Measurements from ENCODE around the gene TPM4. TPM values are rescaled to one million over a fixed set of nuclear protein-coding genes. Genes with fewer than 3 reads are reported as not detected.

Gene TPM4
- polyA plus RNA-seq, 1 donor from 2014 or later = 119 TPM

GRCh38 chr19:16100524-16100923, 24.2 kb downstream of the TPM4 start:
- Histone ChIP-seq H2AFZ (ENCODE audit: low read depth, low read length) (no peak overlapping the region), H3K27me3 (ENCODE audit: insufficient read depth, low read depth, low read length) (no peaks in the 10 kb centered on the region), H3K79me2 (replicated peaks; ENCODE audit: insufficient read depth, low read length) (no peaks in the 10 kb centered on the region), H3K4me3 (ENCODE audit: low read length) (no peak overlapping the region), H4K20me1 (ENCODE audit: insufficient read depth) (no peaks in the 10 kb centered on the region), H3K27ac (ENCODE audit: low read length) (no peak overlapping the region), H3K4me2 (ENCODE audit: low read length) (no peak overlapping the region), H3K36me3 (ENCODE audit: insufficient read depth, low read length) (no peaks in the 10 kb centered on the region), H3K9me3 (ENCODE audit: low read length) (no peaks in the 10 kb centered on the region), H3K9ac (ENCODE audit: low read length) (no peak overlapping the region), H3F3A (ENCODE audit: insufficient read depth, low read length, poor library complexity, severe bottlenecking) (no peaks in the 10 kb centered on the region), H3K9me2 (ENCODE audit: insufficient read depth, low read length) (no peaks in the 10 kb centered on the region)
- no peak for TF ChIP-seq MXI1 (conservative IDR thresholded peaks at IDR 0.05; ENCODE audit: poor library complexity, severe bottlenecking)

GRCh38 chr19:16104722-16105121, 28.4 kb downstream of the TPM4 start:
- no peak overlapping the region for H3K9ac ChIP-seq (ENCODE audit: low read length)
- no peak overlapping the region for H3K27ac ChIP-seq (ENCODE audit: low read length)
- H3K9me3 ChIP-seq (ENCODE audit: low read length) = no peaks in the 10 kb centered on the region
- no peaks in the 10 kb centered on the region for H3K9me2 ChIP-seq (ENCODE audit: insufficient read depth, low read length)
- H3K27me3 ChIP-seq (ENCODE audit: insufficient read depth, low read depth, low read length) = no peaks in the 10 kb centered on the region
- H3K36me3 ChIP-seq (ENCODE audit: insufficient read depth, low read length) = no peaks in the 10 kb centered on the region
- no peaks in the 10 kb centered on the region for H3K79me2 ChIP-seq (replicated peaks; ENCODE audit: insufficient read depth, low read length)
- TF ChIP-seq POLR2AphosphoS5 (IDR thresholded peaks at IDR 0.05) (no peak), TAF1 (IDR thresholded peaks at IDR 0.05; ENCODE audit: low read depth) (no peak), REST (IDR thresholded peaks at IDR 0.05; ENCODE audit: borderline replicate concordance) (no peak), CTCF (IDR thresholded peaks at IDR 0.05; ENCODE audit: poor library complexity, severe bottlenecking) (no peak), RAD21 (conservative IDR thresholded peaks at IDR 0.05) (no peak), MXI1 (conservative IDR thresholded peaks at IDR 0.05; ENCODE audit: poor library complexity, severe bottlenecking) (no peak), SMC3 (conservative IDR thresholded peaks at IDR 0.05; ENCODE audit: poor library complexity) (no peak)
- no peak overlapping the region for H3K4me2 ChIP-seq (ENCODE audit: low read length)
- H2AFZ ChIP-seq (ENCODE audit: low read depth, low read length) = no peak overlapping the region
- H4K20me1 ChIP-seq (ENCODE audit: insufficient read depth) = no peaks in the 10 kb centered on the region
- no peaks in the 10 kb centered on the region for H3F3A ChIP-seq (ENCODE audit: insufficient read depth, low read length, poor library complexity, severe bottlenecking)
- no peak overlapping the region for H3K4me3 ChIP-seq (ENCODE audit: low read length)

GRCh38 chr19:16106121-16106520, 29.8 kb downstream of the TPM4 start:
- no peaks in the 10 kb centered on the region for H3K27me3 ChIP-seq (ENCODE audit: insufficient read depth, low read depth, low read length)
- no peak overlapping the region for H3K4me3 ChIP-seq (ENCODE audit: low read length)
- H3K36me3 ChIP-seq (ENCODE audit: insufficient read depth, low read length) = no peaks in the 10 kb centered on the region
- no peak for TF ChIP-seq EP300 (conservative IDR thresholded peaks at IDR 0.05; ENCODE audit: poor library complexity, severe bottlenecking)
- TF ChIP-seq MXI1 (conservative IDR thresholded peaks at IDR 0.05; ENCODE audit: poor library complexity, severe bottlenecking) = no peak
- no peak for TF ChIP-seq TAF1 (IDR thresholded peaks at IDR 0.05; ENCODE audit: low read depth)
- no peaks in the 10 kb centered on the region for H3K9me2 ChIP-seq (ENCODE audit: insufficient read depth, low read length)
- H4K20me1 ChIP-seq (ENCODE audit: insufficient read depth) = no peaks in the 10 kb centered on the region
- H3F3A ChIP-seq (ENCODE audit: insufficient read depth, low read length, poor library complexity, severe bottlenecking) = no peaks in the 10 kb centered on the region
- no peak overlapping the region for H3K9ac ChIP-seq (ENCODE audit: low read length)
- no peak overlapping the region for H2AFZ ChIP-seq (ENCODE audit: low read depth, low read length)
- H3K9me3 ChIP-seq (ENCODE audit: low read length) = no peaks in the 10 kb centered on the region
- H3K79me2 ChIP-seq (replicated peaks; ENCODE audit: insufficient read depth, low read length) = no peaks in the 10 kb centered on the region
- no peak overlapping the region for H3K4me2 ChIP-seq (ENCODE audit: low read length)
- no peak overlapping the region for H3K27ac ChIP-seq (ENCODE audit: low read length)
